NCI-H2029 (cell line): ENCODE measurements around the gene JPH4.
"Not testable (repeated sequence)": the region's sequence is repeated elsewhere in the genome, so short reads cannot be mapped to it uniquely, and the experiment has no call there.

ENCODE experiments used
- DNase-seq: peaks from one replicate; lab custom pipeline; 2025; lab: John Stamatoyannopoulos, UW

JPH4 gene

GRCh38 chr14:23609001-23609400 lies 30.4 kb upstream of the JPH4 start:
- DNase-seq: no peak

GRCh38 chr14:23608454-23608853 lies 29.9 kb upstream of the JPH4 start:
- no peak for DNase-seq

GRCh38 chr14:23605931-23606585 lies 27.5 kb upstream of the JPH4 start:
- no peak for DNase-seq

- no peak for DNase-seq
Measured at GRCh38 chr14:23604675-23605170, 26.1 kb upstream of the JPH4 start.

- DNase-seq: no peak
Measured at GRCh38 chr14:23604148-23604547, 25.6 kb upstream of the JPH4 start.

GRCh38 chr14:23603103-23603502 lies 24.5 kb upstream of the JPH4 start:
- no peak for DNase-seq

GRCh38 chr14:23602181-23603095 lies 23.8 kb upstream of the JPH4 start:
- no peak for DNase-seq

GRCh38 chr14:23601845-23602180 lies 23.2 kb upstream of the JPH4 start:
- no peak for DNase-seq

- DNase-seq: no peak
Measured at GRCh38 chr14:23601424-23601823, 22.8 kb upstream of the JPH4 start.

GRCh38 chr14:23600806-23601205 lies 22.2 kb upstream of the JPH4 start:
- no peak for DNase-seq

- no peak for DNase-seq
Measured at GRCh38 chr14:23600322-23600707, 21.7 kb upstream of the JPH4 start.

GRCh38 chr14:23594191-23594590 lies 15.6 kb upstream of the JPH4 start:
- DNase-seq: not testable (repeated sequence)

- DNase-seq: no peak
Measured at GRCh38 chr14:23590198-23590597, 11.6 kb upstream of the JPH4 start.

GRCh38 chr14:23589606-23590005 lies 11.0 kb upstream of the JPH4 start:
- DNase-seq: no peak

GRCh38 chr14:23588884-23589598 lies 10.5 kb upstream of the JPH4 start:
- peak; percentile 78 for DNase-seq

GRCh38 chr14:23584527-23585203 lies 6.1 kb upstream of the JPH4 start:
- not testable (repeated sequence) for DNase-seq

GRCh38 chr14:23583761-23584526 lies 5.4 kb upstream of the JPH4 start:
- DNase-seq: not testable (repeated sequence)

- DNase-seq: no peak
Measured at GRCh38 chr14:23582906-23583760, 4.5 kb upstream of the JPH4 start.

- no peak for DNase-seq
Measured at GRCh38 chr14:23580948-23581281, 2.3 kb upstream of the JPH4 start.

GRCh38 chr14:23580152-23580926 lies 1.7 kb upstream of the JPH4 start:
- DNase-seq: no peak
